SU-DHL-6 (cell line): ENCODE measurements around the gene TMEM175.

Experiments used
- EZH2phosphoT487 ChIP-seq: fragments of 200-600 bp; sonication (generic), shearing (Covaris generic); conservative IDR thresholded peaks from 2 replicates; pipeline ENCODE4 v1.6.1; 2018; ENCODE audit warnings: mild to moderate bottlenecking, antibody characterized with exemption, low read length, moderate library complexity, mixed read lengths
- TF ChIP-seq, protein P1 (sequence below): fragments of 200-600 bp; sonication (generic); IDR thresholded peaks from one replicate; pipeline ENCODE4 v1.5.1; 2017; ENCODE audit warnings: antibody characterized with exemption, mild to moderate bottlenecking, low read length, moderate library complexity; ENCODE audit not compliant: insufficient read depth, poor library complexity, severe bottlenecking

DNA sequence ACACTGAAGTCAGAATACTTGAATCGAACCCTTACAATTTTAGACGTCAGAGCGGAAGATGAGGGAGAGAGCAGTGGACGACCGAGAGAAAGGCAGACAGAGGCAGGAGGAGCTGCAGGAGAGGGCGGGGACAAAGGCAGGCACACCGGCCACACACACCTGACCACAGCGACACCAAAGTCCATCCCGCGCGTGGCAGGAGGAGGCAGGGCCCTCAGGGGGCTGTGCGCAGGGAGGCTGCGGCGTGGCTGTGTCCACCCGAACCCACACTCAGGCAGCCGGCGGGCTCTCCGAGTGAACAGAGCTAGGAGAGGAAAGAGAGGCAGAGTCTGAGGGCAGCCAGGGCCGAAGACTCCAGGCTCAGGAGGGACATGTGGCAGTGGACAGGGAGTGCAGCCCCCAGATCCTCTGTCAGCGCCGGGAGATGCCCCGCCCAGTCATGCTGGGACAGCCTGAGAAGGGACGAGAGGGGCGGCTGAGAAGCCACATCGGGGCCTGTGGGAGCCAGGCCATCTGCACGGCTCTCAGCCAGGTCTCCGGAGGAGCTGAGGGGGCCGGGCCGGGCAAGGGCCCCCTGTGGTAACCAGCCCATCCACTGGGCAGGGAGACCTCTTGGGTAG, 20.3 kb upstream of the TMEM175 start:
- TF ChIP-seq, protein P1, sequence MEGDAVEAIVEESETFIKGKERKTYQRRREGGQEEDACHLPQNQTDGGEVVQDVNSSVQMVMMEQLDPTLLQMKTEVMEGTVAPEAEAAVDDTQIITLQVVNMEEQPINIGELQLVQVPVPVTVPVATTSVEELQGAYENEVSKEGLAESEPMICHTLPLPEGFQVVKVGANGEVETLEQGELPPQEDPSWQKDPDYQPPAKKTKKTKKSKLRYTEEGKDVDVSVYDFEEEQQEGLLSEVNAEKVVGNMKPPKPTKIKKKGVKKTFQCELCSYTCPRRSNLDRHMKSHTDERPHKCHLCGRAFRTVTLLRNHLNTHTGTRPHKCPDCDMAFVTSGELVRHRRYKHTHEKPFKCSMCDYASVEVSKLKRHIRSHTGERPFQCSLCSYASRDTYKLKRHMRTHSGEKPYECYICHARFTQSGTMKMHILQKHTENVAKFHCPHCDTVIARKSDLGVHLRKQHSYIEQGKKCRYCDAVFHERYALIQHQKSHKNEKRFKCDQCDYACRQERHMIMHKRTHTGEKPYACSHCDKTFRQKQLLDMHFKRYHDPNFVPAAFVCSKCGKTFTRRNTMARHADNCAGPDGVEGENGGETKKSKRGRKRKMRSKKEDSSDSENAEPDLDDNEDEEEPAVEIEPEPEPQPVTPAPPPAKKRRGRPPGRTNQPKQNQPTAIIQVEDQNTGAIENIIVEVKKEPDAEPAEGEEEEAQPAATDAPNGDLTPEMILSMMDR: no peak
- TF ChIP-seq EZH2phosphoT487: no peak
